SH-SY5Y (cell line): ENCODE data around the gene NPIPB2.

Experiments
- GATA2 ChIP-seq: IDR thresholded peaks from 2 replicates; pipeline ENCODE4 v1.6.1; 2011; ENCODE audit warnings: mild to moderate bottlenecking, low read depth, low read length
- GATA3 ChIP-seq: IDR thresholded peaks from 2 replicates; pipeline ENCODE4 v1.6.1; 2011; ENCODE audit warnings: low read depth, mild to moderate bottlenecking, low read length, moderate library complexity

GRCh38 chr16:11892761-11893160, 49.1 kb downstream of the NPIPB2 start:
- no peak for TF ChIP-seq GATA3
- TF ChIP-seq GATA2, result no peak
